Measurements from ENCODE around the gene TMC5.

TMC5 gene

GRCh38 chr16:19450186-19450585 lies 32.5 kb downstream of the TMC5 start:
- no peak for DNase-seq (ENCODE audit: low read depth in 2 of 3, low spot score in 2 of 3)

- DNase-seq (ENCODE audit: low read depth in 2 of 3, low spot score in 2 of 3), result no peak
Observed at GRCh38 chr16:19458722-19459379, 41.2 kb downstream of the TMC5 start.

DNA sequence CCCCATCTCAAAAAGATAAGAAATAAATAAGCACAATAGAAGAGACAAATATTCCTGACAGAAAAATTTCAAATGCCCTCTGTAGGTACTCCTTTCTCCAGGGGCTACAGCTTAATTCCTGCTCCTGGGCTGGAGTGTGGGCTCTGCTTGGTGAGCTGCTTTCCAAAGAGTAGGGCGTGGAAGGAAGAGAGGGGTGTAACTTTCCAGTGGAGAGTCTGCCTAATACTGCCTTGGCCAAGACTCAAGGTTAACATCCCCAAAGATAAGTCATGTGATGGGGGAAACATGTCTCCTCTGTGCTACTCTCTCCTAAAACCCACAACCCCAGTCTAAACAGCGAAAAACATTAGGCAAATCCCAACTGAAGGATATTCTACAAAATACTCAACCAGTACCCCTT lies 42.7 kb downstream of the TMC5 start:
- no peak for DNase-seq (ENCODE audit: low read depth in 2 of 3, low spot score in 2 of 3)

- no peak for DNase-seq (ENCODE audit: low read depth in 2 of 3, low spot score in 2 of 3)
Observed at GRCh38 chr16:19463468-19464315, 46.0 kb downstream of the TMC5 start.

DNA sequence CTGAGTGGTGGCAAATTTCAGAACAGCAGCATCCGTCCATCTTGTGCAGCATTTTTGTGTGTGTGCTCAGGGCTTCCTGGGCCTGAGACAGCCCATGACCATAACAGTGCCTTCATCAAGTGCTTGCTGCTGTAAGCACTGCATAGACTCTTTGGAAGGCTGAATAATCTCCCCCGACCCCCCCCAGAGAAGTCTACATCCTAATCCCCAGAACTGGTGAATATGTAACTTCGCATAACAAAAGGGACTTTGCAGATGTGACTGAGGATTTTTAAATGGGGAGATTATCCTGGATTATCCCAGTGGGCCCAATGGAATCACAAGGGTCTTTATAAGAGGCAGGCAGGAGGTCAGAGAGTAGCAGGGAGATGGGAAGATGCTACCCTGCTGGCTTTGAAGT lies 50.6 kb downstream of the TMC5 start:
- DNase-seq (ENCODE audit: low read depth in 2 of 3, low spot score in 2 of 3), result no peak

DNA sequence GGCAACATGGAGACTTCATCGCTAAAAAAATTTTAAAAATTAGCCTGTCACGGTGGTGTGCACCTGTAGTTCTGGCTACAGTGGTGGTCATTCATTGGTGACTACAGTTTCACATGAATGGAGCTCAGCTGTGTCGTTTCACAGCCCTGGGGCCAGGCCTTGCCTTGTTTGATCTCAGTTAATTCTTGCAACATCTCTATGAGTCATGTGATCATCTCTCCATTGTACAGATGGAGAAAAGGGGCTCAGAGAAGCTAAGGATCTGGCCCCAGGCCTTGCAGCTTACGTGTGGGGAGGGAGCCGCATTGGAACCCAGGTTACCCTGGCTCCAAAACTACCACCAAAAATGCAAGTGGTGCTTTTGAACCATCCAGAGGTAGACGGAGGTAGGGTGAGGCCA lies 54.8 kb downstream of the TMC5 start:
- no peak for DNase-seq (ENCODE audit: low read depth in 2 of 3, low spot score in 2 of 3)

DNA sequence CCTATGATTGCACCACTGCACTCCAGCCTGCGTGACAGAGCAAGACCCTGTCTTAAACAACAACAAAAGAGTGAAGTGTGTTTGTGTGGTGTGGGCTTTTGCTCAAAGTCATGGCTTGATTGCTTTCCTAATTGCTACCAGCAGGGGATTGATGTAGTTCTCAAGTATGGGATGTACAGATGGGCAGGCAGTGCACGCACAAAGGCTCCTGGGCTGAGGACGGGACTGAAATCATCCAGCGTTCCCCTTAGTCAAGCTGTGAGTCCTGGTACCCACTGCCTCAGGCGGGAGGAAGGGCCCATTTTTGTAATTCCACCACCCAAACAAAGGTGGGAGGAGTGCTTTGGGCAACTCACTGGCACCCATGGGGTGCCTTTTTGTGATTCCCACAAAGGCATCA lies 56.9 kb downstream of the TMC5 start:
- DNase-seq (ENCODE audit: low read depth in 2 of 3, low spot score in 2 of 3), result no peak

- no peak for DNase-seq (ENCODE audit: low read depth in 2 of 3, low spot score in 2 of 3)
Observed at GRCh38 chr16:19478505-19478904, 60.8 kb downstream of the TMC5 start.

- no peak for DNase-seq (ENCODE audit: low read depth in 2 of 3, low spot score in 2 of 3)
Observed at GRCh38 chr16:19479302-19479721, 61.6 kb downstream of the TMC5 start.

- DNase-seq (ENCODE audit: low read depth in 2 of 3, low spot score in 2 of 3), result no peak
Observed at GRCh38 chr16:19481296-19481695, 63.6 kb downstream of the TMC5 start.

- no peak for DNase-seq (ENCODE audit: low read depth in 2 of 3, low spot score in 2 of 3)
Observed at GRCh38 chr16:19481769-19482168, 64.1 kb downstream of the TMC5 start.

GRCh38 chr16:19482291-19482690 lies 64.6 kb downstream of the TMC5 start:
- DNase-seq (ENCODE audit: low read depth in 2 of 3, low spot score in 2 of 3), result no peak

DNA sequence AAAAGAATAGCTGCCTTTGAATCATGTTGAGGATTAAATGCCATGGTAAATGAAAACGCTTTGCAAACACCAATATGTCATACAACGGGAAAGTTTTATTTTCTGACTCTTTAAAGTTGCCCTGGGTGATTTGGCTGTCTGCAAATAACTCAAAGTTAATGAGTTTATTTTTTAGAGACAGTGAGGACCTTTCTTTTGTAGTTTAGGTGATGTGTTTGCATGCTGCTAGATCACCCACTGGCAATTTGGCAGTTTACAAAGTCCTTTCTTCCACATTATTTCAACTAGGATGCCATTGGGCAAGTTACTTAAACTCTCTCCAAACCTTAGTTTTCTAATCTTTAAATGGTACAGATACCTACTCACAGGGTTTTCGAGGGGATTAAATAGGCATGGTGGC lies 66.4 kb downstream of the TMC5 start:
- no peak for DNase-seq (ENCODE audit: low read depth in 2 of 3, low spot score in 2 of 3)

- no peak for DNase-seq (ENCODE audit: low read depth in 2 of 3, low spot score in 2 of 3)
Observed at GRCh38 chr16:19485611-19486010, 67.9 kb downstream of the TMC5 start.

GRCh38 chr16:19486051-19486450 lies 68.4 kb downstream of the TMC5 start:
- no peak for DNase-seq (ENCODE audit: low read depth in 2 of 3, low spot score in 2 of 3)

DNA sequence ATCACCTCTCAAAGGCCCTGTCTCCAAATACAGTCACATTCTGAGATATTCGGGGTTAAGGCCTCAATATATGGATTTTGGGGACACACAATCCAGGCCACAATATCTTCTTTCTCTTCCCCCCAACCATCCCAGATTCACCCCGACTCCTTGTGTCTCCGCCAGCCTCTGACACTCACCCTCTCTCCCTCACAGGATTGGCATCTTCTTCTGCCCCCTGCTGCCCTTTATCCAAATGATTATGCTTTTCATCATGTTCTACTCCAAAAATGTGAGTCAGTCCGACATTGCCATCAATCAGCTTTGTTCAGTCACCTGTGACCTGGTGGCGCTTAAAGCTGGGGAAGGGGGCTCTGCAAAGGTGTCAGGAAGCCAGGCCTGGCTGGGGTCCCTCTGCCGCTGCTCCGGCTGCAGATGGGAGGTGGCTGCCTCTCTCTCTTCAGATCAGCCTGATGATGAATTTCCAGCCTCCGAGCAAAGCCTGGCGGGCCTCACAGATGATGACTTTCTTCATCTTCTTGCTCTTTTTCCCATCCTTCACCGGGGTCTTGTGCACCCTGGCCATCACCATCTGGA lies 69.2 kb downstream of the TMC5 start:
- DNase-seq (ENCODE audit: low read depth in 2 of 3, low spot score in 2 of 3), result no peak

GRCh38 chr16:19488213-19488640 lies 70.5 kb downstream of the TMC5 start:
- no peak for DNase-seq (ENCODE audit: low read depth in 2 of 3, low spot score in 2 of 3)

DNA sequence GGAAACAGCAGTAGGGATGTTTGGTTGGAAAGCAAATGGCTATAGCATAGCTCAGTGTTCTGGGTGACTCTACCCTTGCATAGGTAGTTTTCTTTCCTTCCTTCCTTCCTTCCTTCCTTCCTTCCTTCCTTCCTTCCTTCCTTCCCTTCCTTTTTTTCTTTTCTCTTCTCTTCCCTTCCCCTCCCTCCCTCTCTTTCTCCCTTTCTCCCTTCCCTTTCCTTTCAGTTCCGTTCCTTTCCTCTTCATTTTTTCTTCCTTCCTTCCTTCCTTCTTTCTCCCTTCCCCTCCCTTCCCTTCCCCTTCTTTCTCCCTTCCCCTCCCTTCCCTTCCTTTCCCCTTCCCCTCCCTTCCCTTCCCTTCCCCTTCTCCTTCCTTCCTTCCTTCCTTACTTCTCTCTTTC lies 72.9 kb downstream of the TMC5 start:
- no peak for DNase-seq (ENCODE audit: low read depth in 2 of 3, low spot score in 2 of 3)

DNA sequence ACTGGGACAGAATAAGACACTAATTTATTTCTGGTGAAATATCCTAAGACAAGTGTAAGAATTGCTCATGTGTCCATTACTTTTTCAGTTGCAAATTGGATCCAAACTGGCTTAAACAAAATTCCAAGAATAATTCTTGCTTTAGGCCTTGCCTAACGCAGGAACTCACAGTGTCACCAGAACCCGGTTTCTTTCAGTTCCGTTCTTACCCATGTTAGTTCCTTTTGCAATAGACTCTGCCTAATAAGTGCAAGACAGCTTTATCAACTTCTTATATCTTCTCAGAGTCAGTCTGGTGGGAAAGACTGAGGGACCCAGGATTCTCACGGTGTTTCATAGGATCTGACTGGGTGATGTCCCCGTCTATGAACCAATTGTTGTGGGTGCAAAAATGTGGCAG lies 79.5 kb downstream of the TMC5 start:
- no peak for DNase-seq (ENCODE audit: low read depth in 2 of 3, low spot score in 2 of 3)

- no peak for DNase-seq (ENCODE audit: low read depth in 2 of 3, low spot score in 2 of 3)
Observed at GRCh38 chr16:19499006-19499405, 81.3 kb downstream of the TMC5 start.

- DNase-seq (ENCODE audit: low read depth in 2 of 3, low spot score in 2 of 3), result no peak
Observed at GRCh38 chr16:19499481-19499880, 81.8 kb downstream of the TMC5 start.

DNA sequence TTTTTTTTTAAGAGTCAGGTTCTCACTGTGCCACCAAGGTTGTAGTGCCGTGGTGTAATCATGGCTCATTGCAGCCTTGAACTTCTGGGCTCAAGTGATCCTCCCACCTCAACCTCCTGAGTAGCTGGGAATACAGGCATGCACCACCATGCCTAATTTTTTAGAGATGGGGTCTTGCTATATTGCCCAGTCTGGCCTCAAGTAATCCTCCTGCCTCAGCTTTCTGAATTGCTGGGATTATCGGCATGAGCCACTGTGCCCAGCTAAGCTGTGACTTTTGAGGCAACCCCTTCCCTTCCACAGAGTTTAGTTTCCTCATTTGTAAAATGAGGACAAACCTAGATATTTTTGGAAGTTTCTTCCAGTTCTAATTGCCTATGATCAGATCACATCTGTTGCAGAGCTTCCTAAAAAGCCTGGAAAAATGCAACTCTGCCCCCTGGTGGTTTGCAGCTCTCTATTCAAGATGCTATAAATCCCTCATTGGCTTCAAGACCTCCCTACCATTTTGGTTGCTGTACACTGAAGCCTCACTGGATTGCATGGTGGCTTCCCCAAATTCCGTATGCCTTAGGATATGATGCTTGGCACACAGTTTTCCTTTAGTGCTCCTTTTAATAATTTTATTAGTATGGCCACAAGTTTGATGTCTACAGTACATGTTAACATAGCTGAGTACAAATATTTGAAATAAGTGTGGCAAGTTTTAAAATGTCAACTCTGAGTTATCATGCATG lies 84.9 kb downstream of the TMC5 start:
- peak in 1 of 3 experiments; percentile 8 for DNase-seq (ENCODE audit: low read depth in 2 of 3, low spot score in 2 of 3)

Measured in activated CD8-positive, alpha-beta memory T cell treated with anti-CD3 and anti-CD28 coated beads for 48 hours (primary cell).